Sigmoid colon (tissue), 4 donors: ENCODE results near the gene ST6GALNAC4.

ENCODE experiments used
- POLR2A ChIP-seq, 2 donors: fragments of 450-650 bp; IDR thresholded peaks; one replicate each; pipeline ENCODE4 v1.6.1; 2016; ENCODE audit warnings: antibody characterized with exemption in 2 of 2, mild to moderate bottlenecking in 2 of 2, moderate library complexity in 2 of 2
- POLR2AphosphoS5 ChIP-seq, 4 donors: sonication (generic); formaldehyde crosslinking; IDR thresholded peaks; one replicate each; pipeline ENCODE4 v1.6.1; 2017; ENCODE audit warnings: antibody characterized with exemption in 4 of 4
- TF ChIP-seq, protein P1 (sequence below), 4 experiments: fragments of 450-650 bp in 3 of 4; fragments of 200-600 bp in 1 of 4; IDR thresholded peaks; one replicate each; pipeline ENCODE4 v1.5.1; 2016 to 2019; ENCODE audit warnings: antibody characterized with exemption in 4 of 4, mild to moderate bottlenecking in 3 of 4, moderate library complexity in 2 of 4

- TF ChIP-seq POLR2AphosphoS5 (IDR thresholded peaks at IDR 0.05) (peak; percentile 10 to 82 (median 44)), POLR2A (IDR thresholded peaks at IDR 0.05) (no peak)
- TF ChIP-seq, protein P1, sequence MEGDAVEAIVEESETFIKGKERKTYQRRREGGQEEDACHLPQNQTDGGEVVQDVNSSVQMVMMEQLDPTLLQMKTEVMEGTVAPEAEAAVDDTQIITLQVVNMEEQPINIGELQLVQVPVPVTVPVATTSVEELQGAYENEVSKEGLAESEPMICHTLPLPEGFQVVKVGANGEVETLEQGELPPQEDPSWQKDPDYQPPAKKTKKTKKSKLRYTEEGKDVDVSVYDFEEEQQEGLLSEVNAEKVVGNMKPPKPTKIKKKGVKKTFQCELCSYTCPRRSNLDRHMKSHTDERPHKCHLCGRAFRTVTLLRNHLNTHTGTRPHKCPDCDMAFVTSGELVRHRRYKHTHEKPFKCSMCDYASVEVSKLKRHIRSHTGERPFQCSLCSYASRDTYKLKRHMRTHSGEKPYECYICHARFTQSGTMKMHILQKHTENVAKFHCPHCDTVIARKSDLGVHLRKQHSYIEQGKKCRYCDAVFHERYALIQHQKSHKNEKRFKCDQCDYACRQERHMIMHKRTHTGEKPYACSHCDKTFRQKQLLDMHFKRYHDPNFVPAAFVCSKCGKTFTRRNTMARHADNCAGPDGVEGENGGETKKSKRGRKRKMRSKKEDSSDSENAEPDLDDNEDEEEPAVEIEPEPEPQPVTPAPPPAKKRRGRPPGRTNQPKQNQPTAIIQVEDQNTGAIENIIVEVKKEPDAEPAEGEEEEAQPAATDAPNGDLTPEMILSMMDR (IDR thresholded peaks at IDR 0.05), result no peak
Observed at GRCh38 chr9:127919253-127919815, 2.5 kb upstream of the ST6GALNAC4 start.
